Measurements from ENCODE around the gene SCN11A. TPM values are rescaled to one million over a fixed set of nuclear protein-coding genes. Genes with fewer than 3 reads are reported as not detected.

Gene SCN11A
- polyA plus RNA-seq, 1 donor from 2014 or later: 2.2 TPM

GRCh38 chr3:39028546-39028945 is 23.2 kb downstream of the SCN11A start:
- Histone ChIP-seq H3K9ac (ENCODE audit: low read length) (no peak overlapping the region), H3K4me2 (ENCODE audit: low read length) (no peak overlapping the region), H3K9me2 (ENCODE audit: insufficient read depth, low read length) (no peaks in the 10 kb centered on the region), H3K27me3 (ENCODE audit: insufficient read depth, low read depth, low read length) (no peaks in the 10 kb centered on the region), H3K4me3 (ENCODE audit: low read length) (no peak overlapping the region), H4K20me1 (ENCODE audit: insufficient read depth) (no peaks in the 10 kb centered on the region), H3F3A (ENCODE audit: insufficient read depth, low read length, poor library complexity, severe bottlenecking) (no peaks in the 10 kb centered on the region), H2AFZ (ENCODE audit: low read depth, low read length) (no peak overlapping the region), H3K9me3 (ENCODE audit: low read length) (no peaks in the 10 kb centered on the region), H3K79me2 (replicated peaks; ENCODE audit: insufficient read depth, low read length) (no peaks in the 10 kb centered on the region), H3K36me3 (ENCODE audit: insufficient read depth, low read length) (no peaks in the 10 kb centered on the region), H3K27ac (ENCODE audit: low read length) (no peak overlapping the region)
- TF ChIP-seq TAF1 (IDR thresholded peaks at IDR 0.05; ENCODE audit: low read depth) (no peak), POLR2AphosphoS5 (IDR thresholded peaks at IDR 0.05) (no peak), REST (IDR thresholded peaks at IDR 0.05; ENCODE audit: borderline replicate concordance) (no peak), CTCF (IDR thresholded peaks at IDR 0.05; ENCODE audit: poor library complexity, severe bottlenecking) (no peak), RAD21 (conservative IDR thresholded peaks at IDR 0.05) (no peak), MXI1 (conservative IDR thresholded peaks at IDR 0.05; ENCODE audit: poor library complexity, severe bottlenecking) (no peak), SMC3 (conservative IDR thresholded peaks at IDR 0.05; ENCODE audit: poor library complexity) (no peak), EZH2 (IDR thresholded peaks at IDR 0.05; ENCODE audit: borderline replicate concordance, insufficient read depth, low read length, poor library complexity, severe bottlenecking) (no peak), EP300 (conservative IDR thresholded peaks at IDR 0.05; ENCODE audit: poor library complexity, severe bottlenecking) (no peak)

- Histone ChIP-seq H3K27ac (ENCODE audit: low read length) (no peak overlapping the region), H4K20me1 (ENCODE audit: insufficient read depth) (no peaks in the 10 kb centered on the region), H3K9me3 (ENCODE audit: low read length) (no peaks in the 10 kb centered on the region), H3K4me3 (ENCODE audit: low read length) (no peak overlapping the region), H3K36me3 (ENCODE audit: insufficient read depth, low read length) (no peaks in the 10 kb centered on the region), H3K9me2 (ENCODE audit: insufficient read depth, low read length) (no peaks in the 10 kb centered on the region), H3K79me2 (replicated peaks; ENCODE audit: insufficient read depth, low read length) (no peaks in the 10 kb centered on the region), H3F3A (ENCODE audit: insufficient read depth, low read length, poor library complexity, severe bottlenecking) (no peaks in the 10 kb centered on the region), H3K27me3 (ENCODE audit: insufficient read depth, low read depth, low read length) (no peaks in the 10 kb centered on the region), H3K9ac (ENCODE audit: low read length) (no peak overlapping the region), H3K4me2 (ENCODE audit: low read length) (no peak overlapping the region), H2AFZ (ENCODE audit: low read depth, low read length) (no peak overlapping the region)
- TF ChIP-seq SMC3 (conservative IDR thresholded peaks at IDR 0.05; ENCODE audit: poor library complexity): no peak
Observed at GRCh38 chr3:39025222-39025970, 26.3 kb downstream of the SCN11A start.

All from neural cell (in vitro differentiated cells).